A673 (cell line): ENCODE measurements around the gene TUBA8.

Experiments
- CTCF ChIP-seq: fragments of 300-800, 200-600 bp; sonication (generic); conservative IDR thresholded peaks from 2 replicates; pipeline ENCODE4 v1.5.1; 2017; ENCODE audit warnings: low read depth, mild to moderate bottlenecking, antibody characterized with exemption, low read length, moderate library complexity, mixed read lengths
- EZH2 ChIP-seq: fragments of 200-600 bp; sonication (generic); IDR thresholded peaks from 2 replicates; pipeline ENCODE4 v1.6.1; 2017; ENCODE audit warnings: borderline replicate concordance, low read depth, mild to moderate bottlenecking, mixed read lengths, antibody characterized with exemption, low read length; ENCODE audit not compliant: poor library complexity, severe bottlenecking

- TF ChIP-seq EZH2 (no peak), CTCF (no peak)
Observed at GRCh38 chr22:18079706-18080233, 30.8 kb upstream of the TUBA8 start.
